H1 (cell line): ENCODE measurements around the gene ADRB1. TPM values are rescaled to one million over a fixed set of nuclear protein-coding genes. Genes with fewer than 3 reads are reported as not detected.

Source experiments
- CTCF ChIA-PET: fragments of 300-600 bp; sonication (Branson Sonifier 250); formaldehyde crosslinking; loops from one replicate; lab custom pipeline; 2021; ENCODE audit not compliant: partially characterized antibody; lab: Charles Lee
- POLR2A ChIA-PET: fragments of 300-600 bp; sonication (Branson Sonifier 250); formaldehyde crosslinking; loops from one replicate; lab custom pipeline; 2021; ENCODE audit warnings: inconsistent platforms; ENCODE audit not compliant: partially characterized antibody; lab: Charles Lee
- DNase-seq, 2 experiments: peaks; one replicate each; pipeline versions ENCODE4 v3.0.0 to v3.0.0-alpha.2; 2010 to 2022; ENCODE audit warnings: low spot score in 2 of 2, low read depth in 1 of 2, mixed read lengths in 1 of 2
- FAIRE-seq: peaks from 2 replicates; lab custom pipeline; 2011; peaks lifted over from hg19 to GRCh38; lab: Jason Lieb, UNC
- H2AFZ ChIP-seq: 2 replicates; pipeline ENCODE4 v1.8.1; 2012; ENCODE audit warnings: low read length, inconsistent platforms
- H2AK5ac ChIP-seq: 2 replicates; pipeline ENCODE4 v1.6.1; 2013; ENCODE audit warnings: low read depth, low read length
- H2BK120ac ChIP-seq: replicated peaks from 2 replicates; pipeline ENCODE3; 2013; ENCODE audit warnings: low read depth, low read length, inconsistent platforms
- H2BK12ac ChIP-seq: 2 replicates; pipeline ENCODE4 v1.6.1; 2013; ENCODE audit warnings: low read depth, low read length
- H2BK15ac ChIP-seq: 2 replicates; pipeline ENCODE4 v1.6.1; 2013; ENCODE audit warnings: low read length
- H2BK20ac ChIP-seq: 2 replicates; pipeline ENCODE4 v1.6.1; 2013; ENCODE audit warnings: low read length
- H2BK5ac ChIP-seq: 2 replicates; pipeline ENCODE4 v1.6.1; 2013; ENCODE audit warnings: low read depth, low read length
- H3K14ac ChIP-seq: 2 replicates; pipeline ENCODE4 v1.6.1; 2013; ENCODE audit warnings: inconsistent platforms; ENCODE audit not compliant: insufficient read length
- H3K18ac ChIP-seq: 2 replicates; pipeline ENCODE4 v1.6.1; 2013; ENCODE audit warnings: low read length; ENCODE audit errors: extremely low read depth
- H3K23ac ChIP-seq: 2 replicates; pipeline ENCODE4 v1.6.1; 2013; ENCODE audit warnings: inconsistent platforms; ENCODE audit not compliant: insufficient read length
- H3K23me2 ChIP-seq: 2 replicates; pipeline ENCODE4 v1.6.1; 2013; ENCODE audit warnings: low read depth, low read length
- H3K27ac ChIP-seq: 2 replicates; pipeline ENCODE4 v1.6.1; 2011; ENCODE audit warnings: low read depth, low read length, inconsistent platforms
- H3K27me3 ChIP-seq, 4 experiments: replicated peaks in 1 of 4; 1 replicate in 1 of 4; 2 replicates in 3 of 4; pipeline versions ENCODE4 v1.6.1 to v1.8.1; 2011 to 2013; ENCODE audit warnings: low read length in 3 of 4, mild to moderate bottlenecking in 3 of 4, inconsistent platforms in 2 of 4, mixed read lengths in 2 of 4, moderate library complexity in 1 of 4; ENCODE audit not compliant: control insufficient read depth in 3 of 4, insufficient read depth in 3 of 4; ENCODE audit errors: extremely low read depth in 1 of 4
- H3K36me3 ChIP-seq, 4 experiments: 2 replicates each; pipeline versions ENCODE4 v1.6.1 to v1.8.1; 2011 to 2013; ENCODE audit warnings: mild to moderate bottlenecking in 4 of 4, low read length in 3 of 4, moderate library complexity in 2 of 4, control low read depth in 1 of 4, inconsistent platforms in 1 of 4; ENCODE audit not compliant: insufficient read depth in 4 of 4, control insufficient read depth in 2 of 4
- H3K4ac ChIP-seq: replicated peaks from 2 replicates; pipeline ENCODE3; 2013; ENCODE audit warnings: low read length, low read depth, mixed read lengths, inconsistent platforms; ENCODE audit not compliant: insufficient read length
- H3K4me1 ChIP-seq, 4 experiments: replicated peaks in 1 of 4; 1 replicate in 1 of 4; 2 replicates in 3 of 4; pipeline versions ENCODE4 v1.6.1 to v1.8.1; 2011 to 2013; ENCODE audit warnings: low read length in 3 of 4, inconsistent platforms in 2 of 4, mixed read lengths in 1 of 4; ENCODE audit not compliant: insufficient read depth in 4 of 4, control insufficient read depth in 3 of 4
- H3K4me2 ChIP-seq, 2 experiments: 2 replicates each; pipeline versions ENCODE4 v1.6.1 to v1.8.1; 2011 to 2013; ENCODE audit warnings: low read depth in 2 of 2, low read length in 2 of 2, control low read depth in 1 of 2, inconsistent platforms in 1 of 2, mild to moderate bottlenecking in 1 of 2; ENCODE audit not compliant: insufficient read depth in 1 of 2
- H3K4me3 ChIP-seq, 4 experiments: fragments of 200-600, 300-600 bp in 1 of 4; sonication (generic), shearing (Covaris generic), sonication (Bioruptor Twin) in 1 of 4; 2 replicates each; pipeline versions ENCODE4 v1.5.1 to v1.8.1; 2011 to 2016; ENCODE audit warnings: low read length in 4 of 4, low read depth in 3 of 4, control low read depth in 2 of 4, inconsistent platforms in 2 of 4, mild to moderate bottlenecking in 2 of 4, mixed read lengths in 1 of 4, moderate library complexity in 1 of 4; ENCODE audit not compliant: insufficient read depth in 2 of 4; ENCODE audit errors: extremely low read depth in 1 of 4
- H3K56ac ChIP-seq: replicated peaks from 2 replicates; pipeline ENCODE3; 2013; ENCODE audit warnings: low read depth, mild to moderate bottlenecking, mixed read lengths, low read length, inconsistent platforms; ENCODE audit not compliant: insufficient read length
- H3K79me1 ChIP-seq: 2 replicates; pipeline ENCODE4 v1.6.1; 2013; ENCODE audit warnings: low read depth, low read length, control low read depth
- H3K79me2 ChIP-seq, 2 experiments: 2 replicates each; pipeline versions ENCODE4 v1.6.1 to v1.8.1; 2012 to 2013; ENCODE audit warnings: low read length in 2 of 2, mild to moderate bottlenecking in 2 of 2, inconsistent platforms in 1 of 2; ENCODE audit not compliant: insufficient read depth in 2 of 2, control insufficient read depth in 1 of 2
- H3K9ac ChIP-seq, 4 experiments: replicated peaks in 1 of 4; 1 replicate in 1 of 4; 2 replicates in 3 of 4; pipeline versions ENCODE4 v1.6.1 to v1.8.1; 2011 to 2013; ENCODE audit warnings: low read depth in 3 of 4, low read length in 3 of 4, control low read depth in 2 of 4, mild to moderate bottlenecking in 2 of 4, moderate library complexity in 2 of 4, inconsistent platforms in 1 of 4; ENCODE audit errors: extremely low read depth in 1 of 4
- H3K9me3 ChIP-seq, 2 experiments: 2 replicates each; pipeline versions ENCODE4 v1.6.1 to v1.8.1; 2012 to 2013; ENCODE audit warnings: mild to moderate bottlenecking in 2 of 2, moderate library complexity in 2 of 2, control low read depth in 1 of 2, inconsistent platforms in 1 of 2, low read depth in 1 of 2, low read length in 1 of 2, mixed read lengths in 1 of 2; ENCODE audit not compliant: insufficient read depth in 2 of 2
- H4K20me1 ChIP-seq, 2 experiments: replicated peaks in 1 of 2; 2 replicates each; pipeline versions ENCODE3 to v1.8.1; 2011 to 2013; ENCODE audit warnings: inconsistent platforms in 2 of 2, low read length in 2 of 2, mild to moderate bottlenecking in 1 of 2; ENCODE audit not compliant: insufficient read depth in 2 of 2, control insufficient read depth in 1 of 2
- H4K5ac ChIP-seq: 2 replicates; pipeline ENCODE4 v1.6.1; 2013; ENCODE audit warnings: low read length, low read depth, mixed read lengths, inconsistent platforms; ENCODE audit not compliant: insufficient read length
- H4K8ac ChIP-seq: 2 replicates; pipeline ENCODE4 v1.8.0; 2013; ENCODE audit warnings: mild to moderate bottlenecking, moderate library complexity, low read length, inconsistent platforms; ENCODE audit not compliant: insufficient read depth; ENCODE audit errors: extremely low read depth
- H4K91ac ChIP-seq: replicated peaks from 2 replicates; pipeline ENCODE3; 2013; ENCODE audit warnings: low read length, mixed read lengths, inconsistent platforms; ENCODE audit not compliant: insufficient read length
- ATF2 ChIP-seq: IDR thresholded peaks from 2 replicates; pipeline ENCODE4 v1.6.1; 2012; ENCODE audit warnings: low read length, inconsistent platforms
- ATF3 ChIP-seq: IDR thresholded peaks from 2 replicates; pipeline ENCODE4 v1.6.1; 2011; ENCODE audit warnings: low read depth, mild to moderate bottlenecking, low read length; ENCODE audit not compliant: insufficient read depth
- BRCA1 ChIP-seq: IDR thresholded peaks from 2 replicates; pipeline ENCODE4 v1.6.1; 2012; ENCODE audit warnings: low read depth, low read length, improper control_type of control experiment
- CHD1 ChIP-seq: IDR thresholded peaks from 2 replicates; pipeline ENCODE4 v1.6.1; 2012; ENCODE audit warnings: low read depth, low read length, improper control_type of control experiment
- E2F6 ChIP-seq: IDR thresholded peaks from 2 replicates; pipeline ENCODE4 v1.6.1; 2012; ENCODE audit warnings: inconsistent platforms
- FOSL1 ChIP-seq: IDR thresholded peaks from 2 replicates; pipeline ENCODE4 v1.6.1; 2011; ENCODE audit warnings: mild to moderate bottlenecking, low read depth, low read length, moderate library complexity; ENCODE audit not compliant: insufficient read depth
- GABPA ChIP-seq: IDR thresholded peaks from 2 replicates; pipeline ENCODE4 v1.6.1; 2011; ENCODE audit warnings: mild to moderate bottlenecking, low read length, moderate library complexity, borderline replicate concordance; ENCODE audit not compliant: insufficient read depth
- JUN ChIP-seq: IDR thresholded peaks from 2 replicates; pipeline ENCODE4 v1.6.1; 2011; ENCODE audit warnings: low read depth, mild to moderate bottlenecking, improper control_type of control experiment, low read length
- KDM4A ChIP-seq: IDR thresholded peaks from one replicate; pipeline ENCODE4 v1.7.1; 2012; ENCODE audit warnings: low read depth, mild to moderate bottlenecking, moderate library complexity, low read length, inconsistent platforms; ENCODE audit not compliant: severe bottlenecking
- NANOG ChIP-seq: IDR thresholded peaks from 2 replicates; pipeline ENCODE4 v1.6.1; 2011; ENCODE audit warnings: low read length, low read depth, mild to moderate bottlenecking, inconsistent platforms; ENCODE audit not compliant: insufficient read depth, poor library complexity, severe bottlenecking
- WGBS, 2 experiments: shearing (Covaris generic) in 1 of 2; methylation state at CpG; one replicate each; pipeline versions ENCODE4 v1.1.6 to v1.1.7; 2013 to 2015; ENCODE audit warnings: low lambda C conversion rate in 2 of 2, mixed read lengths in 2 of 2, inconsistent platforms in 1 of 2, low coverage in 1 of 2, missing lambda C conversion rate in 1 of 2; ENCODE audit not compliant: insufficient replicate concordance in 2 of 2, insufficient coverage in 1 of 2, insufficient read length in 1 of 2; ENCODE audit errors: extremely low coverage in 1 of 2, missing lambda C conversion rate in 1 of 2; 5-methylcytosine and 5-hydroxymethylcytosine counted together
- polyA plus RNA-seq, 7 experiments: library from polyadenylated mRNA; depleted of rRNA in 3 of 7; stranded (reverse) in 5 of 7; unstranded in 2 of 7; fragments of >200 nt in 5 of 7; fragments of 200-250 nt in 2 of 7; gene quantifications; 1 replicate in 5 of 7; 2 replicates in 1 of 7; 4 replicates in 1 of 7; pipeline versions ENCODE4 v1.2.1 to v1.2.3, GENCODE V29; 2011 to 2013; ENCODE audit warnings: missing spikeins in 2 of 7, mixed read lengths in 2 of 7
- total RNA-seq: library from RNA; stranded (reverse); fragmentation: NEBNext Ultra II Directional; extraction: Animal tissue kit (Norgen Biotek cat#: 25700); gene quantifications from 2 replicates; pipeline ENCODE4 v1.2.1, GENCODE V29; 2021

The ADRB1 gene
- total and polyA plus RNA-seq, 2 of the 8 experiments (the other 6 are each of a cell fraction or from before 2014, with no cell fraction given): 0.14 to 0.48 TPM

- no peak overlapping the region for H2AFZ ChIP-seq
- H3K27me3 ChIP-seq: peaks cover 0 to 3% (median under 1%) of the 10 kb centered on the region in 4 experiments; a peak in 3 of 7 replicates
- no peaks in the 10 kb centered on the region for H3K79me2 ChIP-seq
- CTCF ChIA-PET: no interaction called here
- no peak overlapping the region for H3K27ac ChIP-seq
- FAIRE-seq: no peak
- H3K4ac ChIP-seq: no peak overlapping the region
- no peak overlapping the region for H4K91ac ChIP-seq
- H2BK15ac ChIP-seq: no peak overlapping the region
- H3K9me3 ChIP-seq: no peaks in the 10 kb centered on the region
- H3K36me3 ChIP-seq: no peaks in the 10 kb centered on the region
- H2BK12ac ChIP-seq: no peak overlapping the region
- no peak overlapping the region for H3K9ac ChIP-seq
- no peak overlapping the region for H3K18ac ChIP-seq
- no peak overlapping the region for H3K4me3 ChIP-seq
- H3K4me2 ChIP-seq: no peak overlapping the region
- H2BK5ac ChIP-seq: no peak overlapping the region
- H2BK20ac ChIP-seq: no peak overlapping the region
- H4K8ac ChIP-seq: no peak overlapping the region
- DNase-seq: no peak
- no peak overlapping the region for H2AK5ac ChIP-seq
- no peaks in the 10 kb centered on the region for H3K23me2 ChIP-seq
- H3K14ac ChIP-seq: no peak overlapping the region
- TF ChIP-seq GABPA: no peak
- TF ChIP-seq NANOG: no peak
- TF ChIP-seq ATF3: no peak
- TF ChIP-seq BRCA1: no peak
- TF ChIP-seq ATF2: no peak
- TF ChIP-seq KDM4A: no peak
- TF ChIP-seq CHD1: no peak
- TF ChIP-seq JUN: no peak
- no peak for TF ChIP-seq FOSL1
- no peak for TF ChIP-seq E2F6
- no peak overlapping the region for H3K23ac ChIP-seq
- no peak overlapping the region for H4K5ac ChIP-seq
- POLR2A ChIA-PET: no interaction called here
- no peaks in the 10 kb centered on the region for H3K4me1 ChIP-seq
- H2BK120ac ChIP-seq: no peak overlapping the region
- H3K56ac ChIP-seq: no peak overlapping the region
- H4K20me1 ChIP-seq: no peaks in the 10 kb centered on the region
- no peaks in the 10 kb centered on the region for H3K79me1 ChIP-seq
- 90% methylated on average over 1 of the region's 1 CpG; no CpG with 5 or more reads in 1 of the 2 experiments for WGBS, 2 experiments
Observed at GRCh38 chr10:114052255-114052654, 8.6 kb downstream of the ADRB1 start.
